Measurements from ENCODE around the gene NOX1.
"Not testable (repeated sequence)": the region's sequence is repeated elsewhere in the genome, so short reads cannot be mapped to it uniquely, and the experiment has no call there.

The NOX1 gene

GRCh38 chrX:100819534-100819836 is 54.7 kb downstream of the NOX1 start:
- DNase-seq (ENCODE audit: low read depth) = no peak

DNA sequence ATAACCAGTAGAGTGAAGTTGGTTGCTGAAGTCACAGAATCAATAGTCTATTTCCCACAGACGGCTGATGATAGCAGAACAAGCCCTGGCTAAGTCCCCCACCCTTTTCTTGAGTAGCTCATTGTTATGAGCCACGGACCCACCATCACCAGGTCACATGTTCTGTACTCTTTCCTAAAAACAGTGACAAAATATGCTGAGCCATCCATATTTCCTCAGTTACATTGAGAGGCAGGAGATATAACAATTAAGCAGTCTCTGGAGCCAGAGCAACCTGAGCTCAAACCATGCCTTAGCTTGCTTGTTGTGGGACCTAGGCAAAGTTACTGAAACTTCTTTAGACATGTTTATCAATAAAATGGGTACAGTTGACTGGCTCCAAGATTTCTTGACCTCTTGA is 56.8 kb downstream of the NOX1 start:
- no peak for DNase-seq (ENCODE audit: low read depth)

GRCh38 chrX:100812216-100813158 is 61.7 kb downstream of the NOX1 start:
- DNase-seq (ENCODE audit: low read depth) = no peak

- DNase-seq (ENCODE audit: low read depth) = not testable (repeated sequence)
Observed at GRCh38 chrX:100808265-100808664, 65.9 kb downstream of the NOX1 start.

DNA sequence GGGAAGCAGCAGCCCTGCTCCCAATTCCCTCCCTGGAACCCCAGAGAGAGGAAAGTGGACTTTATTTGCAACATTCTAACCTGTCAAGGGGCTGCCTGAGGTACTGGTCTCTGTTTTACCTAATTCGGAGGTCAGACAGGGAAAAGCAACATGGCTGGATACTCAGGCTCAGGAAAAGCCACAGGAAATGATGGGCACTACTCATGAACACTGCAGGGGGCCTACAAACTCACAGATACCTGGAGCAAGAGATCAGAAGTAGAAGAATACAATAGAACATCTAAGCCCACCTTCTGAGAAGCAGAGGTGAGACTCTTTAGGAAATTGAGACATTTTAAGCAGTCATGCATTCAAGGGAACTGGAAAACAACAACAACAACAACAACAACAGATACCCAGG is 69.4 kb downstream of the NOX1 start:
- DNase-seq (ENCODE audit: low read depth) = no peak

DNA sequence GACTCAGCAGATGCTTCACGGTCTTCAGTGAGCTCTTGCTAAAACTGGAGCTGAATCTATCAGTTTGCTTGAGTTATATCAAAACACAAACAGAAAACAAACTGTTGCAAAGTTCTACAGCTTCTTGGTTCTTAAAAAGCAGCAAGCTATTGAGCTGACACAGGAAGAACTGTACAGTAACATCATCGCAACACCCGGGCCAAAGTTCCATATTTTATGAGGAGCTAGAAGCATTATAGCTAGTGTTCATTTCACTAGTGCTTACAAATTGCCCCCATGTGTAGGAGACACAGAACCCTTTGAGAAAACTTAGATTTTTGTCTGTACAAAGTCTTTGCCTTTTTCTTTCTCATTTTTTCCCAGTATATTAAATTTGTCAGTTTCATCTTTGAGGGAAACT is 71.3 kb downstream of the NOX1 start:
- no peak for DNase-seq (ENCODE audit: low read depth)

DNA sequence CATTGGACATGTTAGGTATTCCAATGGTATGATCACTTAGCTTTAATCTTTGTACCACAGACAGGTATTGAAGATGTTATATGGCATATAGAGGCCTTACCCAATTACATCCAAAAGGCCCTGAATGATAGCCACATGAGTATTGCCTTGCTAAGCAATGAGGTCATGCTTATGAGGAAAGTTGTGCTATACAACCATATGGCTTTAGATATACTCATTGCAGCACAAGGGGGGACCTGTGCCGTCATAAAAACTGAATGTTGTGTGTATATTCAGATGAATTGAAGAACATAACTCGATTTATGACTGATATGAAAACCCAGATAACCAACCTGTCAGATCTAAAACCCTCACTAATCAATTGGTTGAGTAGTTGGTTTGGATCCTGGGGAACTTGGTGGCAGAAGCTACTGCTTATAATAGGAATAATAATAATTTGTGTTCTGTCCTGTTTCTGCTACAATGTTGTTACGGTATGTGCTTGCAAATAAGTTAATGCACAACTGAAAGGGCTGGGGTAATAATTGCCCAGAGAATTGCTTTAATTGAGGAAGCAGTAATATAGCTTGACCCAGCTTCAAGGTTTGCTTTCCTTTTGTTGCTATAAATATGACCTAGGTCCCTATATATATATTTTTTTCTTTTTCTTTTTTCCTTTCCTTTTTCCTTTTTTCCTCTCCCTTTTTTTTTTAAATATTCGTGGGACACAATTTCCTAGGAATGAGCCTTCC is 75.5 kb downstream of the NOX1 start:
- DNase-seq (ENCODE audit: low read depth) = no peak

GRCh38 chrX:100797359-100797758 is 76.8 kb downstream of the NOX1 start:
- no peak for DNase-seq (ENCODE audit: low read depth)

DNA sequence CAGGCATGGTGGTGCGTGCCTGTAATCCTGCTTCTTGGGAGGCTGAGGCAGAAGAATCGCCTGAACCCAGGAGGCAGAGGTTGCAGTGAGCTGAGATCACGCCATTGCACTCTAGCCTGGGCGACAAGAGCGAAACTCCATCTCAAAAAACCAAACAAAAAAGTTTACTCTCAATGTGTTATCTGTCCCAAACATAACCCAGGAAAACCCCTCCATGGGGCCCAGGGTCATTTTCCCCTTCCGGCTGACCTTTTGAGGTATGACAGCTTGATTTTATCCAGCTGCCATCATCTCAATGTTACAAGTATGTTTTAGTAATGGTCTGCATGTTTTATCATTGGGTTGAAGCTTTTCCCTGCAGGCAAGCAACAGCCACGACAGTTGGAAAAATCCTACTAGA is 77.8 kb downstream of the NOX1 start:
- not testable (repeated sequence) for DNase-seq (ENCODE audit: low read depth)

Data from stimulated activated CD8-positive, alpha-beta memory T cell treated with anti-CD3 and anti-CD28 coated beads, Interleukin-4, amount 100 ng/mL, for 24 hours (primary cell).